GM12875 (cell line): Measurements from ENCODE around the gene RIN1.

ENCODE experiments used
- H3K4me3 ChIP-seq: one replicate; pipeline ENCODE4 v1.5.1; 2011; ENCODE audit warnings: low read depth, low read length, control low read depth
- CTCF ChIP-seq: IDR thresholded peaks from 2 replicates; pipeline ENCODE4 v1.5.1; 2011; ENCODE audit warnings: low read depth, mild to moderate bottlenecking, control low read depth, inconsistent platforms, low read length, moderate library complexity, borderline replicate concordance; ENCODE audit not compliant: insufficient read depth

The RIN1 gene

GRCh38 chr11:66340596-66341501, 4.6 kb upstream of the RIN1 start:
- TF ChIP-seq CTCF = no peak

GRCh38 chr11:66339686-66340483, 3.7 kb upstream of the RIN1 start:
- H3K4me3 ChIP-seq = no peak overlapping the region
- no peak for TF ChIP-seq CTCF

More at GRCh38 chr11:66340596-66341501, 4.6 kb upstream of the RIN1 start:
- H3K4me3 ChIP-seq = no peak overlapping the region

- H3K4me3 ChIP-seq = no peak overlapping the region
- TF ChIP-seq CTCF = no peak
Measured at GRCh38 chr11:66339162-66339675, 3.0 kb upstream of the RIN1 start.

- TF ChIP-seq CTCF = no peak
- no peak overlapping the region for H3K4me3 ChIP-seq
Measured at GRCh38 chr11:66338276-66339161, 2.3 kb upstream of the RIN1 start.

- no peak for TF ChIP-seq CTCF
- H3K4me3 ChIP-seq = no peak overlapping the region
Measured at GRCh38 chr11:66337103-66337899, 1.1 kb upstream of the RIN1 start.
